OCI-LY1 (cell line): ENCODE results near the gene FGGY.

ENCODE experiments used
- H2AFZ ChIP-seq: fragments of 200-600 bp; sonication (generic), shearing (Covaris generic); 2 replicates; pipeline ENCODE4 v1.6.0; 2014; ENCODE audit warnings: antibody characterized with exemption, mild to moderate bottlenecking, low read length
- H3F3A ChIP-seq: fragments of 200-600 bp; sonication (generic), shearing (Covaris generic); 2 replicates; pipeline ENCODE4 v1.6.0; 2014; ENCODE audit warnings: mild to moderate bottlenecking, antibody characterized with exemption, low read length, moderate library complexity; ENCODE audit not compliant: insufficient read depth
- H3K27ac ChIP-seq: fragments of 200-600 bp; sonication (generic); 2 replicates; pipeline ENCODE4 v1.5.1; 2014; ENCODE audit warnings: low read length, mixed run types, mild to moderate bottlenecking, low read depth; ENCODE audit not compliant: poor library complexity, severe bottlenecking
- H3K27me3 ChIP-seq: fragments of 200-600 bp; sonication (generic); 2 replicates; pipeline ENCODE4 v1.6.0; 2014; ENCODE audit warnings: antibody characterized with exemption, mild to moderate bottlenecking, low read length, moderate library complexity; ENCODE audit not compliant: insufficient read depth
- H3K36me3 ChIP-seq: fragments of 200-600 bp; sonication (generic); 2 replicates; pipeline ENCODE4 v1.6.1; 2014; ENCODE audit warnings: mild to moderate bottlenecking, antibody characterized with exemption, low read length, moderate library complexity, mixed read lengths; ENCODE audit not compliant: insufficient read depth
- H3K4me1 ChIP-seq: fragments of 200-600 bp; sonication (generic); 2 replicates; pipeline ENCODE4 v1.5.1; 2014; ENCODE audit warnings: mild to moderate bottlenecking, low read length, moderate library complexity; ENCODE audit not compliant: insufficient read depth, severe bottlenecking
- H3K4me2 ChIP-seq: fragments of 200-600 bp; sonication (generic), shearing (Covaris generic); 2 replicates; pipeline ENCODE4 v1.6.1; 2014; ENCODE audit warnings: low read length
- H3K4me3 ChIP-seq: fragments of 200-600 bp; sonication (generic); 2 replicates; pipeline ENCODE4 v1.5.1; 2014; ENCODE audit warnings: low read length, low read depth, mild to moderate bottlenecking, mixed read lengths; ENCODE audit not compliant: poor library complexity, severe bottlenecking
- H3K79me2 ChIP-seq: fragments of 200-600 bp; shearing (Covaris generic); 2 replicates; pipeline ENCODE4 v1.6.1; 2016; ENCODE audit warnings: mixed run types, low read length, mixed read lengths; ENCODE audit not compliant: insufficient read depth
- H3K9ac ChIP-seq: fragments of 200-600 bp; sonication (generic), shearing (Covaris generic); 2 replicates; pipeline ENCODE4 v1.6.1; 2014; ENCODE audit warnings: mild to moderate bottlenecking, low read length, mixed read lengths
- H3K9me2 ChIP-seq: fragments of 200-600 bp; sonication (generic), shearing (Covaris generic); 2 replicates; pipeline ENCODE4 v1.6.1; 2014; ENCODE audit warnings: low read depth, mild to moderate bottlenecking, low read length, mixed read lengths
- H3K9me3 ChIP-seq: fragments of 200-600 bp; shearing (Covaris generic); 2 replicates; pipeline ENCODE4 v1.6.1; 2014; ENCODE audit warnings: low read length, mixed read lengths
- H4K20me1 ChIP-seq: fragments of 200-600 bp; sonication (generic), shearing (Covaris generic); 2 replicates; pipeline ENCODE4 v1.6.0; 2016; ENCODE audit warnings: mild to moderate bottlenecking, low read length; ENCODE audit not compliant: insufficient read depth
- CTCF ChIP-seq: fragments of 200-600 bp; sonication (generic), shearing (Covaris generic); IDR thresholded peaks from 2 replicates; pipeline ENCODE4 v1.5.1; 2017; ENCODE audit warnings: mild to moderate bottlenecking, antibody characterized with exemption, low read length, moderate library complexity, mixed read lengths
- EZH2 ChIP-seq: fragments of 200-600 bp; sonication (generic), shearing (Covaris generic); IDR thresholded peaks from 2 replicates; pipeline ENCODE4 v1.8.0; 2017; ENCODE audit warnings: borderline replicate concordance, mixed run types, mild to moderate bottlenecking, antibody characterized with exemption, low read length, moderate library complexity, mixed read lengths

The FGGY gene

GRCh38 chr1:59767119-59767518, 470.2 kb downstream of the FGGY start:
- Histone ChIP-seq H3K4me1 (no peaks in the 10 kb centered on the region), H3K9ac (no peak overlapping the region), H3K36me3 (no peaks in the 10 kb centered on the region), H3K4me3 (no peak overlapping the region), H3K9me3 (no peaks in the 10 kb centered on the region), H3K9me2 (no peaks in the 10 kb centered on the region), H3K79me2 (no peaks in the 10 kb centered on the region), H3K27me3 (no peaks in the 10 kb centered on the region), H3K4me2 (no peak overlapping the region), H3F3A (no peaks in the 10 kb centered on the region), H2AFZ (no peak overlapping the region), H3K27ac (no peak overlapping the region), H4K20me1 (no peaks in the 10 kb centered on the region)
- no peak for TF ChIP-seq CTCF

- no peaks in the 10 kb centered on the region for H3K4me1 ChIP-seq
- H4K20me1 ChIP-seq = no peaks in the 10 kb centered on the region
- no peaks in the 10 kb centered on the region for H3K9me2 ChIP-seq
- no peaks in the 10 kb centered on the region for H3K9me3 ChIP-seq
- H3F3A ChIP-seq = no peaks in the 10 kb centered on the region
- H3K79me2 ChIP-seq = no peaks in the 10 kb centered on the region
- TF ChIP-seq EZH2 (no peak), CTCF (no peak)
- no peak overlapping the region for H3K27ac ChIP-seq
- no peak overlapping the region for H3K4me3 ChIP-seq
- H3K36me3 ChIP-seq = no peaks in the 10 kb centered on the region
- H3K4me2 ChIP-seq = no peak overlapping the region
- H2AFZ ChIP-seq = no peak overlapping the region
- H3K27me3 ChIP-seq = no peaks in the 10 kb centered on the region
- no peak overlapping the region for H3K9ac ChIP-seq
Measured at GRCh38 chr1:59768792-59769735, 472.2 kb downstream of the FGGY start.

DNA sequence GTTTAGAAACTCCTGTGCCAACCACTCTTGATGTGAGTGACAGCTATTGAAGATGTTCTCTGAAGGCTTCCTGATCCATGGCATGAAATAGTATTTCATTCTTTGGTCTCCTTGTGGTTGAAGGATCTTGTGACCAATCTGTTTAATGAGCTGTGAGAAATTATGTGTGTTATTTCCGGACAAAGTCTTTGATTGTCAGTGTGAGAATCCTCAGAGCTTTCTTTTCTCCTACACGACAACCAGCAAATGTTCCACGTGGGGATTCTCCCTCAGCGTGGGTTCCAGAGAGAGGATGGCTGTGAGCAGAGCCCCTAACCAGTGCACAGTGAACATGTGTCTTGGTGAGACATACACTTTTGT, 472.8 kb downstream of the FGGY start:
- H3K4me1 ChIP-seq = no peaks in the 10 kb centered on the region
- H3K36me3 ChIP-seq = no peaks in the 10 kb centered on the region
- H2AFZ ChIP-seq = no peak overlapping the region
- no peak overlapping the region for H3K27ac ChIP-seq
- H3K79me2 ChIP-seq = no peaks in the 10 kb centered on the region
- TF ChIP-seq CTCF = no peak
- no peak for TF ChIP-seq EZH2
- no peaks in the 10 kb centered on the region for H3F3A ChIP-seq
- H3K9me2 ChIP-seq = no peaks in the 10 kb centered on the region
- H3K27me3 ChIP-seq = no peaks in the 10 kb centered on the region
- no peak overlapping the region for H3K4me3 ChIP-seq
- H3K9me3 ChIP-seq = no peaks in the 10 kb centered on the region
- H3K9ac ChIP-seq = no peak overlapping the region
- no peak overlapping the region for H3K4me2 ChIP-seq
- H4K20me1 ChIP-seq = no peaks in the 10 kb centered on the region
